Upper lobe of right lung (tissue), 1 donor: ENCODE data around the gene MRTO4. TPM values are rescaled to one million over a fixed set of nuclear protein-coding genes. Genes with fewer than 3 reads are reported as not detected.
"Not testable (repeated sequence)": the region's sequence is repeated elsewhere in the genome, so short reads cannot be mapped to it uniquely, and the experiment has no call there.

Source experiments
- ATAC-seq: fragments of 200-7000 bp; cut with Tn5 transposase; one replicate; pipeline ENCODE4 v1.9.1; 2020; ENCODE audit warnings: mild to moderate bottlenecking, moderate library complexity
- DNase-seq: peaks from one replicate; pipeline ENCODE4 v3.0.0-alpha.2; 2020
- H3K27ac ChIP-seq: fragments of 200-600 bp; one replicate; pipeline ENCODE4 v1.8.0; 2022
- H3K27me3 ChIP-seq: fragments of 200-600 bp; one replicate; pipeline ENCODE4 v1.8.0; 2022; ENCODE audit warnings: mild to moderate bottlenecking
- H3K36me3 ChIP-seq: fragments of 200-600 bp; one replicate; pipeline ENCODE4 v1.8.0; 2022
- H3K4me1 ChIP-seq: fragments of 200-600 bp; one replicate; pipeline ENCODE4 v1.8.0; 2022
- H3K4me3 ChIP-seq: fragments of 200-600 bp; one replicate; pipeline ENCODE4 v1.8.0; 2022; ENCODE audit warnings: mild to moderate bottlenecking
- H3K9me3 ChIP-seq: fragments of 200-600 bp; one replicate; pipeline ENCODE4 v1.8.0; 2022
- CTCF ChIP-seq: fragments of 200-600 bp; IDR thresholded peaks from one replicate; pipeline ENCODE4 v1.8.0; 2022; ENCODE audit warnings: antibody characterized with exemption
- intact Hi-C: fragments of 100-400 bp; cut with DNase I; formaldehyde crosslinking; loops from one replicate; pipeline ENCODE4 v1.11.0; 2022
- total RNA-seq: library from RNA; stranded (reverse); fragmentation: NEBNext Ultra II Directional; extraction: Animal tissue kit (Norgen Biotek cat#: 25700); gene quantifications from one replicate; pipeline ENCODE4 v1.2.1, GENCODE V29; 2021
- donor health status: DM: no; HTN: yes; CAD: no; lungs with severe emphysema.

The MRTO4 gene
- total RNA-seq, 1 donor from 2014 or later, result 27.3 TPM

- no peak for TF ChIP-seq CTCF
Observed at GRCh38 chr1:19254416-19254815, 2.8 kb downstream of the MRTO4 start.

GRCh38 chr1:19255288-19255687 is 3.7 kb downstream of the MRTO4 start:
- DNase-seq (no peak), ATAC-seq (no peak)
- H3K9me3 ChIP-seq, result no peaks in the 10 kb centered on the region
- no peak overlapping the region for H3K27ac ChIP-seq
- peaks cover 53% of the 10 kb centered on the region for H3K36me3 ChIP-seq
- no peaks in the 10 kb centered on the region for H3K27me3 ChIP-seq
- H3K4me3 ChIP-seq, result no peak overlapping the region
- intact Hi-C loops, result no loop called here
- TF ChIP-seq CTCF, result no peak
- peaks cover 24% of the 10 kb centered on the region for H3K4me1 ChIP-seq

More at GRCh38 chr1:19254416-19254815, 2.8 kb downstream of the MRTO4 start:
- H3K4me3 ChIP-seq, result no peak overlapping the region
- no peak overlapping the region for H3K27ac ChIP-seq
- intact Hi-C loops, result no loop called here
- no peak for ATAC-seq
- no peaks in the 10 kb centered on the region for H3K27me3 ChIP-seq
- no peak for DNase-seq
- H3K4me1 ChIP-seq, result peaks cover 29% of the 10 kb centered on the region
- peaks cover 45% of the 10 kb centered on the region for H3K36me3 ChIP-seq
- no peaks in the 10 kb centered on the region for H3K9me3 ChIP-seq

GRCh38 chr1:19256301-19256700 is 4.7 kb downstream of the MRTO4 start:
- DNase-seq, ATAC-seq, H3K27me3 ChIP-seq, H3K9me3 ChIP-seq, intact Hi-C loops, H3K27ac ChIP-seq, H3K4me3 ChIP-seq: not testable (repeated sequence)
- peaks cover 17% of the 10 kb centered on the region for H3K4me1 ChIP-seq
- H3K36me3 ChIP-seq, result peaks cover 60% of the 10 kb centered on the region

GRCh38 chr1:19257178-19257914 is 5.7 kb downstream of the MRTO4 start:
- intact Hi-C loops, result no loop called here
- Histone ChIP-seq H3K4me3 (no peak overlapping the region), H3K27ac (no peak overlapping the region), H3K9me3 (no peaks in the 10 kb centered on the region), H3K4me1 (peaks cover 13% of the 10 kb centered on the region), H3K36me3 (peaks cover 60% of the 10 kb centered on the region), H3K27me3 (no peaks in the 10 kb centered on the region)
- TF ChIP-seq CTCF, result no peak
- ATAC-seq (peak; percentile 71), DNase-seq (peak; percentile 79)

- intact Hi-C loops, result no loop called here
- Histone ChIP-seq H3K4me1 (peaks cover 3% of the 10 kb centered on the region), H3K9me3 (no peaks in the 10 kb centered on the region), H3K36me3 (peaks cover 60% of the 10 kb centered on the region), H3K27ac (no peak overlapping the region), H3K27me3 (no peaks in the 10 kb centered on the region), H3K4me3 (no peak overlapping the region)
- ATAC-seq (no peak), DNase-seq (no peak)
- TF ChIP-seq CTCF, result no peak
Observed at GRCh38 chr1:19258353-19258752, 6.7 kb downstream of the MRTO4 start.

GRCh38 chr1:19260211-19261138 is 8.9 kb downstream of the MRTO4 start:
- Histone ChIP-seq H3K36me3 (peaks cover 55% of the 10 kb centered on the region), H3K27ac (no peak overlapping the region), H3K4me3 (no peak overlapping the region), H3K4me1 (no peaks in the 10 kb centered on the region), H3K27me3 (no peaks in the 10 kb centered on the region), H3K9me3 (no peaks in the 10 kb centered on the region)
- DNase-seq (peak; percentile 69), ATAC-seq (peak; percentile 67)
- intact Hi-C loops, result no loop called here
- TF ChIP-seq CTCF, result no peak
